ENCODE data around the gene XG.
"Not testable (repeated sequence)": the region's sequence is repeated elsewhere in the genome, so short reads cannot be mapped to it uniquely, and the experiment has no call there.

DNA sequence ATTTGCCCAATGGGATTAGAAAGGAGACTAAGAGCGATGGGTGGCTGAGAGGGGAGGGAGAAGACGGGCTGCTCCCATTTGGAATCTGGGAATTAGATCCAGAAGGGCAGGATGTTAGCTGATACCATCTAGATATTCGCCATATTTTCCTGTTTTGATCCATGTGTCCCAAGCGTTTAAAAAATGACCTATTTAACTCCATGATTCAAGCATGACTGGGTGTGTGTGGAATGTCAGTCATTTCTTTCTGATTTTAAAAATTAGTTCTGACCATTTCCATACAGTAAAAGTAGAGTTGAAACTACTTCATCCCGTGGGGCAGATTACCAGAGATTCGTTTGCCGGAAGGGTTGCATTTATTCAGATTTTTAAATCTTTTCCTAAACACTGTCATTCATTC is 601 bp downstream of the XG start:
- TF ChIP-seq POLR2A, CTCF (IDR thresholded peaks at IDR 0.05): not testable (repeated sequence)
